Medulla oblongata (tissue), 1 donor: ENCODE measurements around the gene CRYGS.
"Not testable (repeated sequence)": the region's sequence is repeated elsewhere in the genome, so short reads cannot be mapped to it uniquely, and the experiment has no call there.

Experiments used
- DNase-seq: peaks from one replicate; pipeline ENCODE4 v3.0.0-alpha.2; 2015; ENCODE audit errors: extremely low spot score

Gene CRYGS

GRCh38 chr3:186552408-186553031, 8.3 kb upstream of the CRYGS start:
- DNase-seq, result no peak

GRCh38 chr3:186551387-186551786, 7.2 kb upstream of the CRYGS start:
- no peak for DNase-seq

- no peak for DNase-seq
Observed at GRCh38 chr3:186549497-186549896, 5.3 kb upstream of the CRYGS start.

- no peak for DNase-seq
Observed at GRCh38 chr3:186540835-186541226, 3.3 kb downstream of the CRYGS start.

DNA sequence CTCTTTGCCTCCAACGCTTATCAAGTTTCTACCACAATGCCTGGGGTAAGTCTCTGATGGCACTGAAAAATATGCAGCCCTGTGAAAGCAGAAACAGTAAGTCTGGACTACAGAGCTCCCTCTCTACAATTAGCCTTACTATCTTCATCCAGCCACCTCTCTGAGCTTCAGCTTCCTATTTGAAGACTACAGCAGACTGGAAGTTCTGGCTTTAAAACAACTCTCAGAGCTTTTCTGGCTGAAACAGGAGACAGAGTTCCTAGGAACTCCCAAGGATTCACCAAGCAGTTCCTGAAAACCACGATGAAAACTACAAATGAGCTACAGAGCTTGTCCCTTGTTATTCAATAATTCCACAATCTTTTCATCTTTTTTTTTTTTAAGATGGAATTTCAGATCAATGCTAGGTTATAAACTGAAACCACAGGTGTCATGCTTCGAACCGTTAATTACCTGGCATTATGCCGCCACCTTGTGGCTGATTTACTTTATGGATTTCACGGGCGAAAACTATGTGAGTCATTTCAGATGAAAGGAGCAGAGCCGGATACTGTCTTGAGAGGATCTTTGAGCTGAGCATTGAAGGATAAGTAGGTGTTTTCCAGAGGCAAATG, 3.9 kb downstream of the CRYGS start:
- DNase-seq, result peak; percentile 92

GRCh38 chr3:186538779-186539178, 5.4 kb downstream of the CRYGS start:
- DNase-seq, result no peak

DNA sequence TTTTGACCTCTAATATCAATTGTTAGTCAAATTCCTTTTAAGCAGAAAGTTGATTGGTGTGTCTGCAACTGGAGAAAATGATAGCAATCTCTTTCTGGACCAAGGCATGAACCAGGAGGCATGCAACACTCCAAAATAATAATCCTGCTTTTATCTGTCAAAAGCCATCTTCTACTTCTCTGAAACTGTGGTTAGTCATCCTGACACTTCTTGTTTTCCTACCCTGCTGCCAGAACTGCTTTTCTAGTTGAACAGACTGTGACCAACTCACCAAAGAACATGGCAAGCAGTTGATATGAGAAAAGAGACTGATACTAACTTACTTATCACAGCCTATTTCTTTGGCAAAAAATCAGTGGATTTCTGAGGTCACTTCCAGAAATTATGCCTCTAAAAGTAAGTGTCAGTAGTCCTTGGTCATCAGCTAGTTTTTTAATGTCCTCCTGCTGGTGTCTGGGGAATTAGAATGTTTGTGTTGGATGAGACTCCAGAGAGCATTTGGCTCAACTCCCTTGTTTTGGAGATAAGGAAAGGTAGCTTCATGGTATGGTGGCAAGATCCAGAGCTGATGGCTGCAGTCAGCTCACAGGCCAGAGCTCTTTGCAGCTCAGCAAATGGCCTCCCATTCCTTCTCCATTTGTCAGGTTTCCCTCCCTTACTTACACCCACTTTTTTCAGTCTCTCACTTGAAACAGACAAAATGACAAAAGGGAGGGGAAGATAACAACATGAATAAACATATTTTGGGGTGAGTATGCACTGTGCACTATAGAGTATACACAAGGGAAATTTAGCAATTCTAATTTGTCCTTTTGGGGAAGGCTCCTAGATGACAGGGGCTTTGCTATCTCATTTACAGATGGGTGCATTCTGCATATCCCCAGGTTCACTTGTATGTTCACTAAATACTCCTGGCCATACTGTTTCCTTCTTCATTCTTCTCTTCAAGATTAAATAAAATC, 7.0 kb downstream of the CRYGS start:
- no peak for DNase-seq

- peak; percentile 58 for DNase-seq
Observed at GRCh38 chr3:186534113-186534669, 10.0 kb downstream of the CRYGS start.

GRCh38 chr3:186532598-186533072, 11.5 kb downstream of the CRYGS start:
- no peak for DNase-seq

- DNase-seq, result not testable (repeated sequence)
Observed at GRCh38 chr3:186531694-186532093, 12.5 kb downstream of the CRYGS start.

- no peak for DNase-seq
Observed at GRCh38 chr3:186530415-186530814, 13.8 kb downstream of the CRYGS start.

DNA sequence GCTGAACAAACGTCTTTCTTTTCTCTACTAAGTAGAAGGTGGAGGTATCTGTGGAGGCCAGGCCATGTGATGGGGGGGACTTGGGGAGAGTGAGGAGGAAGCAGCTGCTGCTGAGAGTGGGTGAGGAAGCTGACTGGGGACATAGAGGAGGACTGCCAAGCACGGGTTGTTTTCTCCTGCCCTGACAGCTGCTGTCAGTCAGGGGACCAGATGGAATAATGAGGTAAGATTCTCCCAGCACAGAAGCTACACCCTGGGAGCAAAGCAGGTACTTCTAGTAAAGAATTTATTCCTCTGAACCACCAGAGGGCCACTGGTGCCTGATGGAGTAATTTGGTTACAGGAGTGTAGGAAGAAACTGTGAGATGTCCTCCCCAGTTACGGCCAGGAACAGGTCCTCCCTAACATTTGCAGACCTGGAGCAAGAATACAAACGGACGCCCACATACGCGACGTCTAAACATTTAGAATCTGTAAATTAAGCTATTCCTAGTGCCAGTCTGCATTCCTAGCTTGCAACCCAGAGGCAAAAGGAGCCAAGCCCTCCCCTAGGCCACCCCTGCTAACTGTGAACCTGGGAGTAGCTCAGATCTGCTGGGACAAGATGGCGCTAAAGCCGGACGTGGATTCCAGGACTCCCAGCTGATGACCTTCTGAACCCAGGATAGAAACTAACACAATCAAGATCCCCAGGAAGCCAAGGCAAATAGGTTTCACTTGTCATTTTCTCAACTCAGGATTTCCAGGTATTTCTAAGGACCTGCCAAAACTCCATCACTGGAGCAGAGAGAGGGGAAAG, 14.8 kb downstream of the CRYGS start:
- no peak for DNase-seq

- no peak for DNase-seq
Observed at GRCh38 chr3:186526256-186526606, 17.9 kb downstream of the CRYGS start.

- no peak for DNase-seq
Observed at GRCh38 chr3:186525369-186526255, 18.6 kb downstream of the CRYGS start.

DNA sequence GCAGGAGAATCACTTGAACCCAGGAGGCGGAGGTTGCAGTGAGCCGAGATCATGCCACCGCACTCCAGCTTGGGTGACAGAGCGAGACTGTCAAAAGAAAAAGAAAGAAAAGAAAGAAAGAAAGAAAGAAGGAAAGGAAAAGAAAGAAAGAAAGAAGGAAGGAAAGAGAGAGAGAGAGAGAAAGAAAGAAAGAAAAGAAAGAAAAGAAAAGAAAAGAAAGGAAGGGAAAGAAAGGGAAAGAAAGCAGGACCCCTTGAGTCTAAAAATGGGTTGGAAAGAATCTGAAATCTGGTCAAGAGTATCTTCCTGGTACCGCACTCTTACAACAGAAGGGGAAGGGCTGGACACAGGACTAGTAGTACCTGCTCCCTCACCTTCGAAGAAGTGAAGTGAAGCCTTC, 19.6 kb downstream of the CRYGS start:
- DNase-seq, result no peak

- DNase-seq, result no peak
Observed at GRCh38 chr3:186523434-186523833, 20.7 kb downstream of the CRYGS start.

DNA sequence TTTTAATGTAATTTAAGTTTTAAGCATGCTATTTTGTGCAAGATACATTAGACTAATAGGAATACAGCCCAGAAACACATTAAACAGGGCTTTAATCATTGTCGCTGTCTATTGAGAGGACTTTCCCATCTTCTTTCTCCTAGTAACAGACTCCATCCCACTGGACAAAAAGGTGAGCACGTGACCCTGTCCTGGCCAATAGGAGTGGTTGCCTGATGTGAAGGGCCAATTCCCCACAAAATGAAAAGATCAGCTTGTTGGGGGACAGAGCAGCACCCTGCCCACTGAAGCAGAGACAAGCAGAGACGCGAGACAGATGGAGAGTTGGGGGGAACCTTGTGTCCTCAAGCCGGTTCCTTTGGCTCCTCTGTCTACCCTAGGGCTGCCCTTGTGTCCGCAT, 21.2 kb downstream of the CRYGS start:
- no peak for DNase-seq

DNA sequence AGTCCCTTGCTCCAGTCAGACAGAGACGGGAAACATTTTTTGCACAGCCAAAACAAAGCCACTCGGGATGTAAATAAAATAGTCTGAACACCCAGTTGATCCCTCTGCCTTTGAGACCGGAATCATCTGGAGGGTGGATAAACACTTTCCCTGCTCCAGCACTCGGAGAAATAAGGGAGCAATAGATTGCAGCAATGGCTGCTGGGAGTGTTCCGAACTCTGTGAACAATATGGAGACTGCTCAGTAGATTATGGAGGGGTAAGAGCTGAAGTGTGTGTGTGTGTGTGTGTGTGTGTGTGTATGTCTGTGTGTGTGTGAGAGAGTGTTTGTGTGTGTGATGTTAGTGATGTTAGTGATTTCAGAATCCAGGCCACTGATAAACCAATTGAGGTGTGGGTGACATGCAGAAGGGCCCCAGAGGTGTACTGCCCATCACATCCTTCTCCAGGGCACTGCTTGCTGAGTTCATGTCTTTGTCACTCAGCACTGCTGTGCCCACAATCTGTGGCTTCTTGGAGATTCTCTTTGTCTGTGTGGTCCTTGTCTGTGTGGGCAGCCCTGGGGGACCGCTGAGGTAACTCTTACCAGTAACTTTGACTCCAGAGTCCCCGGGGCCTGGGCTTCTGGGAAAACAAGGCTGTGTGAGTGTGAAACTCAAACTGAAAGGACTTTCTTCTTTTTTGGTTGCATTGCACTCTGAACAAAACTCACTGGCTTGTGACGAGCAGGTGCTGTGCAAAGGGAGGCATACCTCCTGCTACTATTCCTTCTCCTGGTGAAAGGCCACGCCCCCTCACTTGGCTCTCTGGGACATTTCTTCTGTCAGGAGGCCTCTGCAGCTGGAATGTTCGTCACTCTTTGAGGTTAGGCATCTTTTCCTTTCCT, 23.0 kb downstream of the CRYGS start:
- DNase-seq, result no peak

- no peak for DNase-seq
Observed at GRCh38 chr3:186520431-186520830, 23.7 kb downstream of the CRYGS start.
